Activated naive CD4-positive, alpha-beta T cell treated with anti-CD3 and anti-CD28 coated beads, Interleukin-2, amount 50 U/mL, for 72 hours (primary cell): ENCODE data around the gene UBE2O. TPM values are rescaled to one million over a fixed set of nuclear protein-coding genes. Genes with fewer than 3 reads are reported as not detected.

Experiments
- ATAC-seq, 2 donors: fragments of 150-1000 bp; cut with Tn5 transposase; 2 replicates each; pipeline ENCODE4 v1.10.0; 2021; ENCODE audit warnings: mild to moderate bottlenecking in 2 of 2, moderate library complexity in 2 of 2
- DNase-seq, 2 donors: peaks; one replicate each; pipeline ENCODE4 v3.0.0; 2021 to 2022; ENCODE audit warnings: low spot score in 2 of 2
- H3K27ac Mint-ChIP-seq, 2 donors: one replicate each; pipeline ENCODE4 v1.8.0; 2022; ENCODE audit warnings: mild to moderate bottlenecking in 2 of 2, mixed read lengths in 2 of 2
- H3K36me3 Mint-ChIP-seq, 2 donors: one replicate each; pipeline ENCODE4 v1.8.0; 2022; ENCODE audit warnings: mixed read lengths in 2 of 2
- H3K9me3 Mint-ChIP-seq, 2 donors: one replicate each; pipeline ENCODE4 v1.8.0; 2022; ENCODE audit warnings: mixed read lengths in 2 of 2
- total RNA-seq, 2 donors: library from RNA; stranded (reverse); gene quantifications; one replicate each; pipeline ENCODE4 v1.2.3, GENCODE V29; 2022

The UBE2O gene
- total RNA-seq, 2 donors from 2014 or later, result 17.3 to 45.8 TPM

GRCh38 chr17:76452127-76452659 is 759 bp downstream of the UBE2O start:
- peak; percentile 19 to 48 for ATAC-seq
- no peaks in the 10 kb centered on the region for H3K9me3 Mint-ChIP-seq
- H3K27ac Mint-ChIP-seq, result peak overlapping the region in 1 of 2 donors; percentile 64
- no peak for DNase-seq
- peaks cover 0 to 4% of the 10 kb centered on the region in 2 donors for H3K36me3 Mint-ChIP-seq

- ATAC-seq (no peak), DNase-seq (peak in 1 of 2 donors; percentile 16)
- Mint-ChIP-seq H3K9me3 (no peaks in the 10 kb centered on the region), H3K27ac (peak overlapping the region; percentile 53 to 64), H3K36me3 (peaks cover 0 to 4% of the 10 kb centered on the region in 2 donors)
These were observed 1.4 kb downstream of the UBE2O start for GRCh38 chr17:76451506-76451905.

- no peaks in the 10 kb centered on the region for H3K9me3 Mint-ChIP-seq
- peaks cover 0 to 4% of the 10 kb centered on the region in 2 donors for H3K36me3 Mint-ChIP-seq
- no peak for DNase-seq
- ATAC-seq, result no peak
- no peak overlapping the region for H3K27ac Mint-ChIP-seq
These were observed 3.8 kb downstream of the UBE2O start for GRCh38 chr17:76449126-76449525.

GRCh38 chr17:76447931-76448652 is 4.9 kb downstream of the UBE2O start:
- DNase-seq (peak in 1 of 2 donors; percentile 50), ATAC-seq (peak; percentile 56 to 74)
- Mint-ChIP-seq H3K9me3 (no peaks in the 10 kb centered on the region), H3K27ac (peak overlapping the region in 1 of 2 donors; percentile 59), H3K36me3 (peaks cover 4 to 6% of the 10 kb centered on the region in 2 donors)

DNA sequence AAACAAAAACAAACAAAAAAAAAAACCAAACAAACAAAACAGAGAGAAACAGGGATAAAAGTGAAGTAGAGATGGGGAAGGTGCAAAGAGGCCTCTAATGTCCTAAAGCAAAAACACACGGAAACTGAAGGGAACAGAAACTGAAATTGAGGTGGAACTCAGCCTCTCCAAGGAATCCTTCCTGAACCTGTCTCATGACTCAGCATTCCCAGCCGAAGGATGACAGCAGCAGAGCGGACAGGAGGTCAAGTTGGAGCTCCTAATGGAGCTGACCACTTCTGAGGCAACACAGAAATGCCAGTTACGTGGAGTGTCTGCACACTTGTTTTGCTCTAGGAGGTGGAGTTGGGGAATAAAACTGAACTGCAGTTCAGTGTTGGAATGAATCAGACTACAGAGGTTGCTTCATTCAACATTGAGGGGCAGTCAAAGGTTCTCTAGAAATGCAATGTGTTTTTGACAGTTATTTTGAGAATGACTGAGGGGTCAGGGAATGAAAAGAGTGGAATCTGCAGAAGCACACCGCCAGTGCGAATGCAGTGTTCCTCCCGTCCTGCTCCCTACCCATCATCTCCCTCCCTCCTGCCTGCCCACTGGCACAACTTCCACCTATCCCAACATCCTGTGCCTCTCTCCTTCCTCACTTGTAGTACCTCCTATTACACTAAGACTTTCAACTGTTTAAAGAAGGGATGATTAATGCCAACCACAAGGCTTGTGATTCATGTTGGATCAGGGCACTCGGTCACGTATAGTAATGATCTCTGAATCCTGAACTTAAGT is 6.3 kb downstream of the UBE2O start:
- Mint-ChIP-seq H3K27ac (peak overlapping the region; percentile 10 to 59), H3K36me3 (peaks cover 0 to 6% of the 10 kb centered on the region in 2 donors), H3K9me3 (no peaks in the 10 kb centered on the region)
- peak in 1 of 2 donors; percentile 13 for DNase-seq
- ATAC-seq, result peak; percentile 74 to 77

GRCh38 chr17:76445697-76446448 is 7.1 kb downstream of the UBE2O start:
- ATAC-seq, result no peak
- H3K36me3 Mint-ChIP-seq, result peaks cover 0 to 6% of the 10 kb centered on the region in 2 donors
- peak in 1 of 2 donors; percentile 16 for DNase-seq
- H3K9me3 Mint-ChIP-seq, result no peaks in the 10 kb centered on the region
- peak overlapping the region; percentile 10 to 59 for H3K27ac Mint-ChIP-seq

- Mint-ChIP-seq H3K36me3 (peaks cover 0 to 6% of the 10 kb centered on the region in 2 donors), H3K27ac (no peak overlapping the region), H3K9me3 (no peaks in the 10 kb centered on the region)
- DNase-seq, result peak in 1 of 2 donors; percentile 31
- ATAC-seq, result peak; percentile 17 to 27
These were observed 8.2 kb downstream of the UBE2O start for GRCh38 chr17:76444518-76445311.

DNA sequence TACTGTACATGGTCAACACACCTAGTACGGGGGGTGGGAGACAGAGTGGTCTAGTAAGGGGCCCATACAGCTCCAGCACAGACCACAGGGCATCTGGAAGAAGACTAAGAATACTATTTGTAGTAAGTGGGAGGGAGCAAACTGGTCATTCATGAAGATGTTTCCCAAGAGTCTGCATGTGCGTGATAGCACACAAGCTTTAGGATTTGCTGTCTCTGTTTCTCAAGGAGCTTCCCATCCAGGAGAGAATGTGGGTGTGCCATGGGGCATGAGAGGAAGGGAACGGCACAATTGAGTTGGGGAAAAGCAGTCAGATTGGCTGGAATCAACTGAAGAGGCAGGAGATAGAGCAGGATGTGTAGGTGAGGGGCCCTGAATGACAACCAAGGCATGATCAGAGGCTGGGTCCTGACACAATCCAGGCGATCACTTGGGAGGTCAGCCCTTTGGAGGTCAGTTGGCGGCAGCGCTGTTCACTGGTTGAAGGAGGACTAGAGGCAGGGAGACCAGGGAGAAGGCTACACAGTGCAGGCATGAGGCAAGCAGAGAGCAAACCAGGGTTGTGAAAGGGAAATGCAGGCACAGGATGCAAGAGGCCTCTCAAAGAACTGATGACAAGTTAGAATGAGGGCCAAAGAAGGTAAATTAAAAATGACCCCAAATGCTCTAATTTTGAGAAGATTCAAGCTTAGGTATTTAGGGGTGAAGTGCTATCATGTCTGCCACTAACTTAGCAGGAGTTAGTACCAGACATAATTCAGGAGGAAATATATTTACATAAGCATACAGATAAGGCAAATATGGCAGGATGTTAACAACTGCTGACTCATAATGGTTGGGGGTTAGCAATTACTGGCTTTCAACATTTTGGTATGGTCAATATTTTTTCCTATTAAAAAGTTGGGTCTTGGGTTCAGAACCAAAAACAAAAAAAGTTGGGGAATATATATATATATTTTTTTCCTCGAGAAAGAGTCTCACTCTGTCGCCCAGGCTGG is 10.3 kb downstream of the UBE2O start:
- Mint-ChIP-seq H3K9me3 (no peaks in the 10 kb centered on the region), H3K27ac (peak overlapping the region; percentile 58 to 79), H3K36me3 (peaks cover 0 to 6% of the 10 kb centered on the region in 2 donors)
- ATAC-seq (no peak), DNase-seq (no peak)

GRCh38 chr17:76441686-76442340 is 11.1 kb downstream of the UBE2O start:
- Mint-ChIP-seq H3K36me3 (peaks cover 0 to 6% of the 10 kb centered on the region in 2 donors), H3K9me3 (no peaks in the 10 kb centered on the region), H3K27ac (peak overlapping the region in 1 of 2 donors; percentile 79)
- ATAC-seq, result no peak
- no peak for DNase-seq

GRCh38 chr17:76440751-76441362 is 12.1 kb downstream of the UBE2O start:
- Mint-ChIP-seq H3K36me3 (peaks cover 0 to 6% of the 10 kb centered on the region in 2 donors), H3K9me3 (no peaks in the 10 kb centered on the region), H3K27ac (peak overlapping the region in 1 of 2 donors; percentile 24)
- ATAC-seq, result no peak
- DNase-seq, result no peak

GRCh38 chr17:76439314-76439928 is 13.5 kb downstream of the UBE2O start:
- Mint-ChIP-seq H3K36me3 (peaks cover 0 to 6% of the 10 kb centered on the region in 2 donors), H3K9me3 (no peaks in the 10 kb centered on the region), H3K27ac (no peak overlapping the region)
- ATAC-seq (no peak), DNase-seq (peak in 1 of 2 donors; percentile 43)

GRCh38 chr17:76438906-76439305 is 14.0 kb downstream of the UBE2O start:
- H3K9me3 Mint-ChIP-seq, result no peaks in the 10 kb centered on the region
- ATAC-seq (no peak), DNase-seq (no peak)
- no peak overlapping the region for H3K27ac Mint-ChIP-seq
- H3K36me3 Mint-ChIP-seq, result peaks cover 0 to 6% of the 10 kb centered on the region in 2 donors

- no peak overlapping the region for H3K27ac Mint-ChIP-seq
- no peaks in the 10 kb centered on the region for H3K9me3 Mint-ChIP-seq
- no peak for ATAC-seq
- DNase-seq, result no peak
- H3K36me3 Mint-ChIP-seq, result no peaks in the 10 kb centered on the region
These were observed 15.2 kb downstream of the UBE2O start for GRCh38 chr17:76437467-76438402.
